ENCODE results near the gene GLRA3.
"Not testable (repeated sequence)": the region's sequence is repeated elsewhere in the genome, so short reads cannot be mapped to it uniquely, and the experiment has no call there.

GLRA3 gene

DNA sequence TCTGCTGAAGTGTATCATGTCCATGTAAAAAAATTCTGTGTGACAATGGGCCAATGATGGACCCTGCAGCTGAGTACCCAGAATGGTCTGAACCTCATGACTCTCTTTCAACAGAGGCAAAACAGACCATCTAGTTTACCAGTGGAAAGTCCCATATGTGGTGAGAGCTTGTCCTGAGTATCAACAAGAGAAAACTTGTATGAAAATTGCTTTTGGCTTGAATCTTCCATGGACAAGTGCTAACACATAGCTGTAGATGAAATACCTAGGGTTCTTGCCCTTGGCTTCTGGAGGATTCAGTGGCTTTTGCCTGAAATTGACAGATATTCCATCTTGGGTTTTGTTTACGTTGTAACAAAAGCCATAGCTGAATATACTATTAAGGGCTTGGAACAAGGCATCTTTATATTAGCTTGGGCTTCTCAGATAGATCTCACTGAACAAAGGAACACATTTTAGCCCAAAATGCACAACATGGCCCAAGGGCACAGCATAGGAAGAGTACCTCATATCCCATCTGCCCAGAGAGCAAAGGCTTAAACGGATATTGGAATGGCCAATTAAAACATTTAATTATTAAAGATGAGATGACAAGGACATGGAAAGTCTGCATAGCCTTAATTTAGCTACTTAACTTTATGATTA, 178.2 kb downstream of the GLRA3 start:
- DNase-seq: no peak

- no peak for DNase-seq
These were observed 180.2 kb downstream of the GLRA3 start for GRCh38 chr4:174648812-174649211.

- no peak for DNase-seq
These were observed 182.7 kb downstream of the GLRA3 start for GRCh38 chr4:174646326-174646725.

GRCh38 chr4:174640146-174640545, 188.9 kb downstream of the GLRA3 start:
- DNase-seq: no peak

GRCh38 chr4:174635732-174636131, 193.3 kb downstream of the GLRA3 start:
- no peak for DNase-seq

DNA sequence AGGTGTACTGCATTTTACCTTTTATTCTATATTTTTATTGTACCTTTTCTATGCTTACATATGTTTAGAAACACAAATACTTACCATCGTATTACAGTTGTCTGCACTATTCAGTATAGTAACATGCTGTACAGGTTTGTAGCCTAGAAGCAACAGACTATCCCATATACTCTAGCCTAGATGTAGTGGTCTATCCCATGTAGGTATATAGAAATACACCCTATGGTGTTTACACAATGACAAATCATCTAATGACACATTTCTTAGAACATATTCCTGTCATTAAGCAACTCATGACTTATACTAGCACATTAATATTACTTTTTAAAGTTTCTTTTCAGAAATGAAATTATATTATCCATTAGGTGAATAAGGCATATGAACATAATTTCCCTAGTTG, 195.6 kb downstream of the GLRA3 start:
- DNase-seq: no peak

- DNase-seq: peak; percentile 17 to 76 (median 33)
These were observed 196.9 kb downstream of the GLRA3 start for GRCh38 chr4:174631901-174632758.

DNA sequence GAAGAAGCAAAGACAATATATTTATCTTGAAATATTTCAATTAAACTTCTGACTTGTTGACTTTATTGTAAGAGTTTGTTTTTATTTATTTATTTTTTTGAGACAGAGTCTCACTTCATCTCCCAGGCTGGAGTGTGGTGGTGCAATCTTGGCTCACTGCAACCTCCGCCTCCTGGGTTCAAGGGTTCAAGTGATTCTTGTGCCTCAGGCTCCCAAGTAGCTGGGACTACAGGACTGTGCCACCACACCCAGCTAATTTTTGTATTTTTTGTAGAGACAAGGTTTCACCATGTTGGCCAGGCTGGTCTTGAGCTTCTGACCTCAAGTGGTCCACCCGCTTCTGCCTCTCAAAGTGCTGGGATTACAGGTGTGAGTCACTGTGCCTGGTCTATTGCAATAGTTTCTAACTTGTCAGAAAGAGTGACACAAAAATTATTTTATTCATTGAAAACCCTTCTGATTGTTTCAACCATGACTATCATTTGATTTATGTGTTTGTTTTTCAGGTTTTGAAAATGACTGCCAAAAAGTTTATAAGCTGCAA, 199.1 kb downstream of the GLRA3 start:
- not testable (repeated sequence) for DNase-seq

- DNase-seq: no peak
These were observed 199.8 kb downstream of the GLRA3 start for GRCh38 chr4:174629265-174629664.

DNA sequence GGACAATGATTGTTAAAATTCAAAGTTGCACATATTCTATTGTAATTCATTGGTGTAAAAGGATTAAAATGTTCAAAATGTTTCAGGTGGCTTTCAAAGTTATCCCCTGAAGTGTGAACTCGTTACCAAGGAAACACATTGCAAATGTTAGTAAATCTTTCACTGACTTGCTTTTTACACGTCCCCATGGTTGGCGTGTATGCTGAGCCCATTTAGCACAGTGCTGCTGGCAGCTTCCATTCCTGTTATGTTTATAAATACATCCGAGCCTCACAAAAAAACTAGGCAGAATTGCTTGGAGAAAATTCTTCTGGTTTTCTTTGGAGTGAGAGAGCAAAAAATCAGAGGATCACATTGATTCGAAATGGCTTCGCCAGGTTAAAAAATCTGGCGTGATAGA, 200.9 kb downstream of the GLRA3 start:
- DNase-seq: no peak

- DNase-seq: no peak
These were observed 201.6 kb downstream of the GLRA3 start for GRCh38 chr4:174627473-174627872.

DNA sequence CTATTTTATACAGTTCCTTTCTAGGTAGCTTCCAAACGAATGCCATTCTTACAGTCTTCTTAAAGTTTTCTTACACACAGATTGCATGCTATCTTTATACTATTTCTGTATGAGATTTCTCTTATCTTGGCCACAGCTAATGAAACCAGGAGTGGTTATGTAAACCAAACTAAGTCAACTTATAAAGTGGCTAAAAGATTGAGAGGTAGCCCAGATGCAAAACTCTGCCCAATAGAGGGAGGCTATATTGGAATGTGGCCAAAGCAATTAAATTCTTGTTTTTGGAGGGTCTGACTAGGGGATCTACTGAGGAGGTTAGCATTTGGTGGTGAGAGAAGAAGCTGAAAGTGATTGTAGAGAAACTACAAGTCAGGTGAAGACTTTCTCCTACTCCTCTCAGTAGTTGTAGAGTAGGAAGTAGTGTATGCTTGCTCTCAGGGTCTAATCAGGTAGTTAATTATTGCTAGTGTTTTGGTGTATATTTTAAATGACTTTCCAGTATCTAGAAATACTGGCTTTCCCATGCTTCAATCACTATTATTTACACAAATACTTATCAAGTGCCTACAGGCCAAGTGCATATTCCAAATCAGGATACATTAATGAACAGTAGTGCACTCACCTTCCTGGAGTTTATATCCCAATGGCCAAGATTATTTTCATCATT, 202.6 kb downstream of the GLRA3 start:
- no peak for DNase-seq

GRCh38 chr4:174616661-174617060, 212.4 kb downstream of the GLRA3 start:
- no peak for DNase-seq

GRCh38 chr4:174613979-174614378, 215.1 kb downstream of the GLRA3 start:
- DNase-seq: no peak

- DNase-seq: no peak
These were observed 217.3 kb downstream of the GLRA3 start for GRCh38 chr4:174611792-174612191.

- DNase-seq: no peak
These were observed 221.3 kb downstream of the GLRA3 start for GRCh38 chr4:174607792-174608191.

GRCh38 chr4:174604198-174604597, 224.8 kb downstream of the GLRA3 start:
- peak; percentile 34 to 85 (median 76) for DNase-seq

DNA sequence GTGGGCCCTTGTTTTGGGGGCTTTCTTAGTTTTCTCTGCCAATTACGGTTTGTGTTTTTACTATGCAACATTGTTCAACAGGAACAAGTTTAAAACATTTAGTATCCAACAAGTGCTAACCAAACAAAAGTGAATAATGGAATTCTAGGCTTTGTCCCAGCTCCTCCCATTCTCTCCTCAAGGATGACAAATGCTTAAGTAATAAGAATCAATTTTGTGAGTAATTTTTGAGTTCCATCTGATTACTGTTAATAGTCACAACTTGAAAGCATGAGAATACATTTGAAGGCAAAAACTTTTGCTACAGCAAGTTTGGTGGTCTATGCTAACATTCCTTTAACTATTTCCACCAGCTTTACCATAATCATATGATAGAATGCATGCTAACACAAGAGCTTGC, 228.7 kb downstream of the GLRA3 start:
- no peak for DNase-seq

DNA sequence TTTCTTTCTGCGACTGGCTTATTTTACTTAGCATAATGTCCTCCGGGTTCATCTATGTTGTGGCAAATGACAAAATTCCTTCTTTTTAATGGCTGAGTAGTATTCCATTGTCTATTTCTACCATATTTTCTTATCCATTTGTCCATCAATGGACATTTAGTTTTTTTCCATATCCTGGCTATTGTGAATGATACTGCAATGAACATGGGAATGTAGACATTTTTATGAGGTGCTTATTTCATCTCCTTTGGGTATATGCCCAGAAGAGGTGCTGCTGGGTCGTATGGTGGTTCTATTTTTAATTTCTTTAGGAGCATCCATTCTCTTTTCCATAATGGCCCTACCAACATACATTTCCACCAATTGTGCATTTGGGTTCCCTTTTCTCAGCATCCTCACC, 230.2 kb downstream of the GLRA3 start:
- DNase-seq: no peak

GRCh38 chr4:174596513-174596912, 232.5 kb downstream of the GLRA3 start:
- no peak for DNase-seq

GRCh38 chr4:174595141-174595929, 233.7 kb downstream of the GLRA3 start:
- no peak for DNase-seq

GRCh38 chr4:174593701-174594100, 235.3 kb downstream of the GLRA3 start:
- DNase-seq: no peak

GRCh38 chr4:174592985-174593335, 236.1 kb downstream of the GLRA3 start:
- no peak for DNase-seq
